Keratinocyte (primary cell): ENCODE data around the gene CELSR1. TPM values are rescaled to one million over a fixed set of nuclear protein-coding genes. Genes with fewer than 3 reads are reported as not detected.

Experiments
- DNase-seq: peaks from one replicate; pipeline ENCODE4 v3.0.0-alpha.2; 2011; ENCODE audit warnings: low read depth, missing footprints, low spot score
- FAIRE-seq: peaks from 2 replicates; lab custom pipeline; 2011; peaks lifted over from hg19 to GRCh38; lab: Jason Lieb, UNC
- H2AFZ ChIP-seq: 2 replicates; pipeline ENCODE4 v1.6.0; 2012; ENCODE audit warnings: low read length, control low read depth, inconsistent platforms; ENCODE audit not compliant: control insufficient read depth
- H3K27ac ChIP-seq: 2 replicates; pipeline ENCODE4 v1.5.1; 2011; ENCODE audit warnings: low read length; ENCODE audit not compliant: control insufficient read depth, insufficient read depth
- H3K27me3 ChIP-seq: 3 replicates; pipeline ENCODE4 v1.6.0; 2011; ENCODE audit warnings: low read length; ENCODE audit not compliant: control insufficient read depth, insufficient read depth; ENCODE audit errors: extremely low read depth
- H3K36me3 ChIP-seq, 2 experiments: 2 replicates in 1 of 2; 3 replicates in 1 of 2; pipeline ENCODE4 v1.5.1; 2011; ENCODE audit warnings: low read length in 2 of 2, mild to moderate bottlenecking in 1 of 2; ENCODE audit not compliant: control insufficient read depth in 2 of 2, insufficient read depth in 2 of 2; ENCODE audit errors: extremely low read depth in 1 of 2
- H3K4me1 ChIP-seq: 3 replicates; pipeline ENCODE4 v1.5.1; 2011; ENCODE audit warnings: low read length; ENCODE audit not compliant: control insufficient read depth, insufficient read depth; ENCODE audit errors: extremely low read depth
- H3K4me2 ChIP-seq: 3 replicates; pipeline ENCODE4 v1.6.0; 2011; ENCODE audit warnings: low read depth, low read length; ENCODE audit not compliant: control insufficient read depth, insufficient read depth; ENCODE audit errors: extremely low read depth
- H3K4me3 ChIP-seq, 3 experiments: fragments of 200-600 bp in 1 of 3; sonication (generic) in 1 of 3; 2 replicates in 2 of 3; 3 replicates in 1 of 3; pipeline ENCODE4 v1.5.1; 2011 to 2016; ENCODE audit warnings: low read length in 3 of 3, mild to moderate bottlenecking in 3 of 3, control low read depth in 2 of 3, inconsistent platforms in 1 of 3, low read depth in 1 of 3, mixed read lengths in 1 of 3, mixed run types in 1 of 3, moderate library complexity in 1 of 3; ENCODE audit not compliant: control insufficient read depth in 2 of 3, insufficient read depth in 2 of 3; ENCODE audit errors: extremely low read depth in 1 of 3
- H3K79me2 ChIP-seq: 2 replicates; pipeline ENCODE4 v1.6.0; 2012; ENCODE audit warnings: low read length; ENCODE audit not compliant: control insufficient read depth, insufficient read depth
- H3K9ac ChIP-seq: 3 replicates; pipeline ENCODE4 v1.6.0; 2011; ENCODE audit warnings: low read length; ENCODE audit not compliant: control insufficient read depth, insufficient read depth; ENCODE audit errors: extremely low read depth
- H3K9me1 ChIP-seq: 3 replicates; pipeline ENCODE4 v1.6.0; 2011; ENCODE audit warnings: low read length; ENCODE audit not compliant: control insufficient read depth, insufficient read depth; ENCODE audit errors: extremely low read depth
- H3K9me3 ChIP-seq: 2 replicates; pipeline ENCODE4 v1.5.1; 2012; ENCODE audit warnings: low read depth, low read length; ENCODE audit not compliant: control insufficient read depth
- H4K20me1 ChIP-seq: 3 replicates; pipeline ENCODE4 v1.6.0; 2011; ENCODE audit warnings: low read length; ENCODE audit not compliant: control insufficient read depth, insufficient read depth; ENCODE audit errors: extremely low read depth
- CTCF ChIP-seq, 3 experiments: IDR thresholded peaks in 1 of 3; conservative IDR thresholded peaks in 1 of 3; optimal IDR thresholded peaks in 1 of 3; 2 replicates in 2 of 3; 3 replicates in 1 of 3; pipeline versions ENCODE3 to v1.5.1; 2011; ENCODE audit warnings: low read length in 3 of 3, mild to moderate bottlenecking in 3 of 3, moderate library complexity in 2 of 3, control low read depth in 1 of 3, inconsistent platforms in 1 of 3; ENCODE audit not compliant: insufficient read depth in 2 of 3; ENCODE audit errors: extremely low read depth in 1 of 3
- EZH2 ChIP-seq: IDR thresholded peaks from one replicate; pipeline ENCODE4 v1.6.1; 2012; ENCODE audit warnings: inconsistent platforms, mild to moderate bottlenecking, low read length, moderate library complexity
- dilution Hi-C: fragments of 300-500 bp; cut with MboI; formaldehyde crosslinking; loops from one replicate; pipeline ENCODE4 v1.7.0; 2020; ENCODE audit warnings: low sequenced_read_pairs; ENCODE audit not compliant: extremely low pct_ligation_motif_present
- polyA plus RNA-seq, 5 experiments: library from polyadenylated mRNA; depleted of rRNA in 3 of 5; stranded (reverse) in 3 of 5; stranded (forward) in 1 of 5; unstranded in 1 of 5; fragments of >200 nt; gene quantifications; 1 replicate in 1 of 5; 2 replicates in 3 of 5; 3 replicates in 1 of 5; pipeline versions ENCODE4 v1.2.1 to v1.2.3, GENCODE V29; 2011 to 2012; ENCODE audit warnings: missing spikeins in 2 of 5, low read depth in 1 of 5, low replicate concordance in 1 of 5

The CELSR1 gene
- polyA plus RNA-seq, 1 donor (not counting 4 experiments of a cell fraction or from before 2014, with no cell fraction given): 16.1 TPM

GRCh38 chr22:46319319-46319718 is 218.1 kb downstream of the CELSR1 start:
- no peak overlapping the region for H3K9ac ChIP-seq
- H3K4me2 ChIP-seq: no peak overlapping the region
- H3K36me3 ChIP-seq: peaks cover 2 to 14% of the 10 kb centered on the region in 2 experiments
- no peak overlapping the region for H2AFZ ChIP-seq
- no peak overlapping the region for H3K4me3 ChIP-seq
- dilution Hi-C loops: no loop called here
- H3K27ac ChIP-seq: no peak overlapping the region
- H3K9me3 ChIP-seq: no peaks in the 10 kb centered on the region
- no peaks in the 10 kb centered on the region for H4K20me1 ChIP-seq
- no peaks in the 10 kb centered on the region for H3K9me1 ChIP-seq
- H3K4me1 ChIP-seq: no peaks in the 10 kb centered on the region
- DNase-seq: no peak
- TF ChIP-seq EZH2 (no peak), CTCF (optimal IDR thresholded peaks at IDR 0.05 in 1 of 3, IDR thresholded peaks at IDR 0.05 in 1 of 3, conservative IDR thresholded peaks at IDR 0.05 in 1 of 3; ENCODE audit: extremely low read depth in 1 of 3, insufficient read depth in 2 of 3, low read length in 3 of 3) (no peak)
- no peak for FAIRE-seq
- no peaks in the 10 kb centered on the region for H3K27me3 ChIP-seq
- peaks cover 5% of the 10 kb centered on the region for H3K79me2 ChIP-seq

GRCh38 chr22:46318576-46318975 is 218.8 kb downstream of the CELSR1 start:
- Histone ChIP-seq H3K9me3 (no peaks in the 10 kb centered on the region), H2AFZ (no peak overlapping the region), H3K79me2 (peaks cover 5% of the 10 kb centered on the region), H3K4me2 (no peak overlapping the region), H3K4me3 (no peak overlapping the region), H3K27me3 (no peaks in the 10 kb centered on the region), H3K4me1 (no peaks in the 10 kb centered on the region), H4K20me1 (no peaks in the 10 kb centered on the region), H3K27ac (no peak overlapping the region), H3K36me3 (peaks cover 2 to 18% of the 10 kb centered on the region in 2 experiments), H3K9me1 (no peaks in the 10 kb centered on the region), H3K9ac (no peak overlapping the region)
- TF ChIP-seq CTCF (optimal IDR thresholded peaks at IDR 0.05 in 1 of 3, IDR thresholded peaks at IDR 0.05 in 1 of 3, conservative IDR thresholded peaks at IDR 0.05 in 1 of 3; ENCODE audit: extremely low read depth in 1 of 3, insufficient read depth in 2 of 3, low read length in 3 of 3) (no peak), EZH2 (no peak)
- DNase-seq (no peak), FAIRE-seq (no peak)
- dilution Hi-C loops: no loop called here
